ENCODE measurements around the gene C18orf32. TPM values are rescaled to one million over a fixed set of nuclear protein-coding genes. Genes with fewer than 3 reads are reported as not detected.

C18orf32 gene
- total RNA-seq, 2 donors from 2014 or later: 37.1 to 56.6 TPM

DNA sequence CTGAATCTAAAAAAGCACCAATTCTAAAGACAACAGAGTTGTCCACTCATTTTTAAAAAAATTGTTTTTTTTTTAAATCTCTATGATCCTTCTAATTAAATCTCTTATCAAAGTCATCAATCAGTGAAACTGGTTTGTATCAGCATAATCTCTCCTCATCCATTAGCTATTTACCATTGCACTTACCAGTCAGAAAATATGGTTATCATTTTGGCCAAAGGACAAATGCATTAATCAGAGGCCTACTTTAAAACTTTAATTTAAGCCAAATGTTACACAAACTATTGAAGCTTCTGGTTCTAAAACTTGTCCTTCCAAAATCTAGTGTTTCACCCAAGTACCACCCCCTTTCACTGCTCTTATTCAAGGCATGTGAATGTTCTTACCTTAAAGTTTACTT, 3.8 kb downstream of the C18orf32 start:
- DNase-seq (ENCODE audit: low spot score): no peak
- H3K9me3 ChIP-seq: no peaks in the 10 kb centered on the region
- H3K4me3 ChIP-seq: no peak overlapping the region
- peaks cover 2% of the 10 kb centered on the region for H3K4me1 ChIP-seq (replicated peaks)
- no peaks in the 10 kb centered on the region for H3K27me3 ChIP-seq (replicated peaks; ENCODE audit: insufficient read depth)
- H3K27ac ChIP-seq: no peak overlapping the region
- TF ChIP-seq, protein P1, sequence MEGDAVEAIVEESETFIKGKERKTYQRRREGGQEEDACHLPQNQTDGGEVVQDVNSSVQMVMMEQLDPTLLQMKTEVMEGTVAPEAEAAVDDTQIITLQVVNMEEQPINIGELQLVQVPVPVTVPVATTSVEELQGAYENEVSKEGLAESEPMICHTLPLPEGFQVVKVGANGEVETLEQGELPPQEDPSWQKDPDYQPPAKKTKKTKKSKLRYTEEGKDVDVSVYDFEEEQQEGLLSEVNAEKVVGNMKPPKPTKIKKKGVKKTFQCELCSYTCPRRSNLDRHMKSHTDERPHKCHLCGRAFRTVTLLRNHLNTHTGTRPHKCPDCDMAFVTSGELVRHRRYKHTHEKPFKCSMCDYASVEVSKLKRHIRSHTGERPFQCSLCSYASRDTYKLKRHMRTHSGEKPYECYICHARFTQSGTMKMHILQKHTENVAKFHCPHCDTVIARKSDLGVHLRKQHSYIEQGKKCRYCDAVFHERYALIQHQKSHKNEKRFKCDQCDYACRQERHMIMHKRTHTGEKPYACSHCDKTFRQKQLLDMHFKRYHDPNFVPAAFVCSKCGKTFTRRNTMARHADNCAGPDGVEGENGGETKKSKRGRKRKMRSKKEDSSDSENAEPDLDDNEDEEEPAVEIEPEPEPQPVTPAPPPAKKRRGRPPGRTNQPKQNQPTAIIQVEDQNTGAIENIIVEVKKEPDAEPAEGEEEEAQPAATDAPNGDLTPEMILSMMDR (IDR thresholded peaks at IDR 0.05): no peak
- no peak for TF ChIP-seq POLR2AphosphoS5 (IDR thresholded peaks at IDR 0.05)
- TF ChIP-seq POLR2A (IDR thresholded peaks at IDR 0.05): no peak
- no peaks in the 10 kb centered on the region for H3K36me3 ChIP-seq
- intact Hi-C loops (cut with DNase I): no loop called here

DNA sequence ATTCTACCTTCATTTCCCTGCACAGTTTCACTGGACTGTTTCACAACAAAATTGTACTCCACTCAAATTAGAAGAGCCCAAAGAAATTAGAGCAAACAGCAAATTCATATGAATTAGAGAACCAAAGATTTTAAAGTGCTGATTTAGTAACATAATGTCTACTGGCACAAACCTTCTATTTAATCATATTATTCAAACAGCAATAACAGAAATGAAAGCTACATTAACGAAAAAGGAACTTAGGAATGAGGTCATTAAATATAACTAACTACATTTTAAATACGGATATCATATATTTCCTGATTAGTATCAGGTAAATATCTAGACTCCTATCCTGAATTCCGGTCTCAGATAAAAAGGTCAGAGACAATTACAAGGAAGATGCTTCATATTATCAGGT, 5.1 kb downstream of the C18orf32 start:
- 78% methylated on average over 3 of the region's 3 CpGs for whole genome bisulfite sequencing
- H3K4me1 ChIP-seq (replicated peaks): no peaks in the 10 kb centered on the region
- no peak overlapping the region for H3K4me3 ChIP-seq
- intact Hi-C loops (cut with DNase I): no loop called here
- no peak for DNase-seq (ENCODE audit: low spot score)
- H3K27me3 ChIP-seq (replicated peaks; ENCODE audit: insufficient read depth): no peaks in the 10 kb centered on the region
- H3K27ac ChIP-seq: no peak overlapping the region
- no peaks in the 10 kb centered on the region for H3K9me3 ChIP-seq
- H3K36me3 ChIP-seq: no peaks in the 10 kb centered on the region
- TF ChIP-seq, protein P1 (IDR thresholded peaks at IDR 0.05): no peak
- TF ChIP-seq POLR2A (IDR thresholded peaks at IDR 0.05): no peak
- TF ChIP-seq POLR2AphosphoS5 (IDR thresholded peaks at IDR 0.05): no peak

DNA sequence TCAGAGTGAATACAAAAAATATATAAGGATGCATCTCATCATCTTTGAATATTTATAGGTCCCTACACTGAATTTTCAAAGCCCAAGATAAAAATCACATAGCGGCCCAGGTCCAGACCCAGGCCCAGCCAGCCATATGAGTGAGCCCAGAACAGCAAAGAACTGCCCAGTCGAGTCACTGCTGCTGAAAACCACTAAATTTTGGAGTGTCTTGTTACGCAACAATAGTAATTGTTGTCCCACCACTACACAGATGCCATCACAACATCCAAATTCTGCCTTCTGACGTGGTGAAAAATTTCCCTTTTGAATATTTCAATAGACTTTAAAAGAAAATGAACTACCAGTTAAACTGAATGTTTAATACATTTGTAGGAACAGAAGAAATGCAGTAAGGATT, 5.7 kb downstream of the C18orf32 start:
- Histone ChIP-seq H3K4me3 (no peak overlapping the region), H3K4me1 (replicated peaks) (no peaks in the 10 kb centered on the region), H3K27me3 (replicated peaks; ENCODE audit: insufficient read depth) (no peaks in the 10 kb centered on the region), H3K9me3 (no peaks in the 10 kb centered on the region), H3K27ac (no peak overlapping the region), H3K36me3 (no peaks in the 10 kb centered on the region)
- no peak for DNase-seq (ENCODE audit: low spot score)
- WGBS: 72% methylated on average over 4 of the region's 4 CpGs
- TF ChIP-seq POLR2AphosphoS5 (IDR thresholded peaks at IDR 0.05) (no peak), POLR2A (IDR thresholded peaks at IDR 0.05) (no peak)
- TF ChIP-seq, protein P1 (IDR thresholded peaks at IDR 0.05): no peak
- intact Hi-C loops (cut with DNase I): no loop called here

DNA sequence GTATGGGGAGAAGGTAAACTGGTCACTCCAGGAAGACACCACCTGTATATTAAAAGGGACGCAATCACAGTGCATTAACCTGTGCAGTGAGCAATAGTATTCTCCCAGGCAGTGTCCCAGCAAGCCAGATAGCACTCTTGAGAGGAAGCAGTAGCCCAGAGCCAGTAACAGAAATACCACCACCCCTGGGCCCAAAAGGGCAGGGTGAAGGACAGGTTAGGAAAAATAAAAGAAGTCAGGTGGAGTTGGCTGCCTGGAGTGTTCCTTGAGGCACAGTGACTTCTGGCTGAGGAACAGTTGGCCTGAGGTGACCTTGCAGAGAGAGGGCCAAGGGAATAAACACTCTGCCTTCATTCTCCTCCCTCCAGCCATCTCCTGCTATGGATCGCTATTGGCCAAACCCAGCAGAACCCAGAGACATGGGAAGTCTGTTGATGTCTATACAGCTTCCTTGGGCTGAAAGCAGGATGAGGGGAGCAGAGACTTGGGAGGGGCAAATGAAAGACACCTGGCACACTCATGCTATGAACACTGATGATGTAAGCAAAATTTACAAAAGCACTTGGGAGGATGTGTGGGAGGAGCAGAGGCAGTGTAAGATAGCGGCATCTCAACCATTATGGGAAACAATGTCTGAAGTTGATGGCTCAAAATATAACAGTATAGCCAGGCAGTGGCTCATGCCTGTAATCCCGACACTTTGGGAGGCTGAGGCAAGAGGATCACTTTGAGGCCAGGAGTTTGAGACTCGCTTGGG, 7.5 kb downstream of the C18orf32 start:
- no peak overlapping the region for H3K27ac ChIP-seq
- DNase-seq (ENCODE audit: low spot score): no peak
- intact Hi-C loops (cut with DNase I): no loop called here

More for the DNA sequence above, 7.5 kb downstream of the C18orf32 start:
- TF ChIP-seq POLR2AphosphoS5 (IDR thresholded peaks at IDR 0.05) (no peak), POLR2A (IDR thresholded peaks at IDR 0.05) (no peak)
- TF ChIP-seq, protein P1 (IDR thresholded peaks at IDR 0.05): no peak
- no peaks in the 10 kb centered on the region for H3K9me3 ChIP-seq
- no peak overlapping the region for H3K4me3 ChIP-seq
- no peaks in the 10 kb centered on the region for H3K36me3 ChIP-seq
- H3K27me3 ChIP-seq (replicated peaks; ENCODE audit: insufficient read depth): no peaks in the 10 kb centered on the region
- 95% methylated on average over 5 of the region's 5 CpGs for WGBS
- no peaks in the 10 kb centered on the region for H3K4me1 ChIP-seq (replicated peaks)
